ENCODE data around the gene EYA2. TPM values are rescaled to one million over a fixed set of nuclear protein-coding genes. Genes with fewer than 3 reads are reported as not detected.

The EYA2 gene
- total RNA-seq (2021) = 0.68 and 0.74 TPM in 2 replicates
- long read RNA-seq = 0 reads

DNA sequence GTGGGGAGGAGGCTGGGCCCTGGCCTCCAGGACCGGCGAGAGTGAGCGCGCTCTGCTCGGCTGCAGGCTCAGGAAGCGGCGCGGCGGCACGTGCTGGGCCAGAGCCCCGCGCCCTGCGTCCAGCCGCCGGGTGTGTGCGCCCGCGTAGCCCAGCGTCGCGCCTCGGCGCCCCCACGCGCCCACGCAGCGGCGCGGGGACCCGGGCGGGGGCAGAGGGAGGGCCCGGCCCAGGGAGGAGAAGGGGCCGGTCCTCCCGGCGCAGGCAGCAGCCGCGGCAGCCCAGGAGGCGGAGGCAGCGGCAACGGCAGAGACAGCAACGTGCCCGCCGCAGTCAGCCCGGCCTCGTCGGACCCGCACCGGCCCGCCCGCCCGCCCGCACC lies at the start of gene EYA2:
EYA2 (plus strand) TSS at position 265 of the 380 bp plus-strand sequence. CDS start 95,168 bp downstream, outside the sequence.
- Histone ChIP-seq H2BK12ac (ENCODE audit: insufficient read length, low read depth, low read length) (no peak within 1 kb of the TSS), H2BK20ac (ENCODE audit: low read depth, low read length, poor library complexity, severe bottlenecking) (no peak within 1 kb of the TSS), H4K8ac (replicated peaks; ENCODE audit: insufficient read length, low read depth, low read length) (no peak within 1 kb of the TSS), H3K56ac (ENCODE audit: insufficient read length, low read depth, low read length) (no peak within 1 kb of the TSS), H3K4me2 (ENCODE audit: insufficient read depth, insufficient read length, low read length) (peak within 1 kb of the TSS; percentile 64), H3K79me2 (ENCODE audit: insufficient read depth, low read length) (no peaks in the 10 kb centered on the region), H3K9me3 (ENCODE audit: control insufficient read depth, low read depth, low read length) (no peaks in the 10 kb centered on the region), H3K14ac (ENCODE audit: insufficient read depth, low read length) (no peak within 1 kb of the TSS), H2AFZ (ENCODE audit: low read length) (no peak within 1 kb of the TSS), H4K5ac (ENCODE audit: insufficient read length, low read depth, low read length) (no peak within 1 kb of the TSS), H4K20me1 (ENCODE audit: control insufficient read depth, insufficient read depth, insufficient read length) (no peaks in the 10 kb centered on the region), H3K23ac (ENCODE audit: insufficient read length, low read depth, low read length) (no peak within 1 kb of the TSS), H2BK15ac (ENCODE audit: low read depth, low read length) (no peak within 1 kb of the TSS), H3K18ac (ENCODE audit: insufficient read length, low read depth, low read length) (no peak within 1 kb of the TSS), H3K4me1 (ENCODE audit: insufficient read depth, low read length) (no peaks in the 10 kb centered on the region), H3T11ph (ENCODE audit: low read length) (no peak within 1 kb of the TSS), H3K9ac (ENCODE audit: extremely low read depth, insufficient read length, low read length) (no peak within 1 kb of the TSS), H2AK5ac (ENCODE audit: insufficient read length, low read length) (no peak within 1 kb of the TSS), H3K23me2 (ENCODE audit: insufficient read length, low read depth, low read length, poor library complexity, severe bottlenecking) (peaks cover 11% of the 10 kb centered on the region), H3K4ac (ENCODE audit: low read depth, low read length) (no peak within 1 kb of the TSS), H2BK5ac (ENCODE audit: insufficient read length, low read length) (no peak within 1 kb of the TSS), H2BK120ac (ENCODE audit: low read depth, low read length, poor library complexity, severe bottlenecking) (no peak within 1 kb of the TSS), H4K91ac (ENCODE audit: insufficient read length, low read depth, low read length) (no peak within 1 kb of the TSS), H3K79me1 (ENCODE audit: insufficient read depth, low read depth, low read length, poor library complexity, severe bottlenecking) (no peaks in the 10 kb centered on the region), H3K27ac (ENCODE audit: insufficient read length, low read depth, low read length) (no peak within 1 kb of the TSS), H3K27me3 (ENCODE audit: insufficient read depth, low read length) (peaks cover 16% of the 10 kb centered on the region; the same call in 1 of the 2 replicates)
- peaks cover 63% of the 10 kb centered on the region for H3K27me3 Mint-ChIP-seq (ENCODE audit: low read depth)
- no peak within 1 kb of the TSS for H3K27ac Mint-ChIP-seq
- H3K4me1 Mint-ChIP-seq = peaks cover 30 to 36% of the 10 kb centered on the region in 2 experiments
- DNase-seq = peak; percentile 53
- peaks cover 7 to 9% of the 10 kb centered on the region in 2 experiments for H3K9me3 Mint-ChIP-seq
- no CpG with 5 or more reads among the region's 52 CpGs for WGBS (ENCODE audit: extremely low coverage, insufficient read length, low lambda C conversion rate)
- no peak for TF ChIP-seq CTCF (conservative IDR thresholded peaks at IDR 0.05)
- peak within 1 kb of the TSS; percentile 62 to 84 for H3K4me3 Mint-ChIP-seq
- H3K36me3 Mint-ChIP-seq (ENCODE audit: insufficient read depth in 1 of 3, low read depth in 3 of 3) = peaks cover 0 to 7% (median 5%) of the 10 kb centered on the region in 3 experiments; a peak in 4 of 7 replicates
